DOHH2 (cell line): ENCODE results near the gene DGAT2L6.

Experiments used
- CTCF ChIP-seq: fragments of 200-600 bp; sonication (generic); IDR thresholded peaks from one replicate; pipeline ENCODE4 v1.5.1; 2014; ENCODE audit warnings: antibody characterized with exemption, mild to moderate bottlenecking, low read depth, low read length; ENCODE audit not compliant: poor library complexity, severe bottlenecking
- EZH2phosphoT487 ChIP-seq: fragments of 200-600 bp; sonication (generic); IDR thresholded peaks from 2 replicates; pipeline ENCODE4 v1.6.1; 2017; ENCODE audit warnings: borderline replicate concordance, mild to moderate bottlenecking, antibody characterized with exemption, low read length, moderate library complexity, mixed read lengths

DNA sequence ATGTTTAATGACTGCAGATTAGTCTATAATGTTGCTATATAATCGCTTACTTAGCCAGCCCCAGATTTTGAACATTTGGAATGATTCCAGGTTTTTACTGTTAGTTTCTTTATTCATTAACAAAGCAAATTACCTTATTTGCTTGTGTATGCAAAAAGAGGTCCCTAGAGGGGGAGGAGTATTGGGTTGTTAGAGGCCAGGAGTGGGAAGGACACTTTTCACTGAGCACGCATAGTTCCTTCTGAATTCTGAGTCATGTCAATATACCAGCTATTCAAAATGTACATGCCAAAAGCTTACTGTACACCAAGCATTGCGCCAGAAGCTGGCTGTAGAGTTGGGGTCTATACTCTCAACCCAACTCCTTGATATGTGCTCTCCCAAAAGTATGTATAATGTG, 5.1 kb upstream of the DGAT2L6 start:
- TF ChIP-seq CTCF, result no peak
- no peak for TF ChIP-seq EZH2phosphoT487
